HEK293T (cell line): ENCODE data around the gene PLPPR1.
A peak's percentile ranks its signal among the peaks of the same experiment; 100 is the strongest.

Experiments used
- CTCF ChIA-PET: fragments of 350-600 bp; formaldehyde crosslinking; extraction: SDS; loops from one replicate; lab custom pipeline; 2021; ENCODE audit warnings: antibody characterized with exemption, inconsistent platforms; lab: Yijun Ruan, JAX
- POLR2A ChIA-PET: fragments of 350-600 bp; formaldehyde crosslinking; extraction: SDS; loops from one replicate; lab custom pipeline; 2020; ENCODE audit warnings: antibody characterized with exemption, inconsistent platforms; lab: Yijun Ruan, JAX
- DNase-seq: peaks from one replicate; pipeline ENCODE4 v3.0.0; 2012; ENCODE audit warnings: mixed read lengths; ENCODE audit errors: extremely low spot score
- ARNT ChIP-seq: fragments of 450-650 bp; IDR thresholded peaks from 2 replicates; pipeline ENCODE4 v1.6.1; 2017; ENCODE audit warnings: mild to moderate bottlenecking
- BHLHE40 ChIP-seq: fragments of 450-650 bp; IDR thresholded peaks from 2 replicates; pipeline ENCODE4 v1.6.1; 2016; ENCODE audit warnings: mild to moderate bottlenecking, moderate library complexity, borderline replicate concordance
- CTBP1 ChIP-seq: fragments of 450-650 bp; IDR thresholded peaks from 2 replicates; pipeline ENCODE4 v1.6.1; 2016; ENCODE audit warnings: borderline replicate concordance
- ELF4 ChIP-seq: fragments of 450-650 bp; IDR thresholded peaks from 2 replicates; pipeline ENCODE4 v1.6.1; 2017; ENCODE audit warnings: antibody characterized with exemption
- FOXA1 ChIP-seq: fragments of 450-650 bp; IDR thresholded peaks from 2 replicates; pipeline ENCODE4 v1.6.1; 2016; ENCODE audit warnings: mild to moderate bottlenecking
- FOXK2 ChIP-seq: fragments of 450-650 bp; IDR thresholded peaks from 2 replicates; pipeline ENCODE4 v1.6.1; 2016; ENCODE audit warnings: mild to moderate bottlenecking
- FOXM1 ChIP-seq: fragments of 450-650 bp; IDR thresholded peaks from 2 replicates; pipeline ENCODE4 v1.6.1; 2017; ENCODE audit warnings: mild to moderate bottlenecking, borderline replicate concordance
- HDGF ChIP-seq: fragments of 450-650 bp; IDR thresholded peaks from 2 replicates; pipeline ENCODE4 v1.6.1; 2017; ENCODE audit warnings: antibody characterized with exemption, borderline replicate concordance
- L3MBTL2 ChIP-seq: fragments of 450-650 bp; conservative IDR thresholded peaks from 2 replicates; pipeline ENCODE4 v1.6.1; 2016; ENCODE audit warnings: mild to moderate bottlenecking
- LEF1 ChIP-seq: fragments of 450-650 bp; IDR thresholded peaks from 2 replicates; pipeline ENCODE4 v1.6.1; 2017; ENCODE audit warnings: mild to moderate bottlenecking, borderline replicate concordance
- NFRKB ChIP-seq: fragments of 450-650 bp; IDR thresholded peaks from 2 replicates; pipeline ENCODE4 v1.6.1; 2016; ENCODE audit warnings: mild to moderate bottlenecking, moderate library complexity
- SP1 ChIP-seq: fragments of 450-650 bp; IDR thresholded peaks from 2 replicates; pipeline ENCODE4 v1.6.1; 2017
- SUZ12 ChIP-seq: fragments of 450-650 bp; IDR thresholded peaks from 2 replicates; pipeline ENCODE4 v1.6.1; 2016; ENCODE audit warnings: mild to moderate bottlenecking
- TARDBP ChIP-seq: fragments of 450-650 bp; IDR thresholded peaks from 2 replicates; pipeline ENCODE4 v1.6.1; 2016
- ZNF384 ChIP-seq: fragments of 450-650 bp; IDR thresholded peaks from 2 replicates; pipeline ENCODE4 v1.6.1; 2016
- TF ChIP-seq, protein P1 (sequence below): fragments of 450-650 bp; IDR thresholded peaks from 2 replicates; pipeline ENCODE4 v1.6.1; 2016

PLPPR1 gene

DNA sequence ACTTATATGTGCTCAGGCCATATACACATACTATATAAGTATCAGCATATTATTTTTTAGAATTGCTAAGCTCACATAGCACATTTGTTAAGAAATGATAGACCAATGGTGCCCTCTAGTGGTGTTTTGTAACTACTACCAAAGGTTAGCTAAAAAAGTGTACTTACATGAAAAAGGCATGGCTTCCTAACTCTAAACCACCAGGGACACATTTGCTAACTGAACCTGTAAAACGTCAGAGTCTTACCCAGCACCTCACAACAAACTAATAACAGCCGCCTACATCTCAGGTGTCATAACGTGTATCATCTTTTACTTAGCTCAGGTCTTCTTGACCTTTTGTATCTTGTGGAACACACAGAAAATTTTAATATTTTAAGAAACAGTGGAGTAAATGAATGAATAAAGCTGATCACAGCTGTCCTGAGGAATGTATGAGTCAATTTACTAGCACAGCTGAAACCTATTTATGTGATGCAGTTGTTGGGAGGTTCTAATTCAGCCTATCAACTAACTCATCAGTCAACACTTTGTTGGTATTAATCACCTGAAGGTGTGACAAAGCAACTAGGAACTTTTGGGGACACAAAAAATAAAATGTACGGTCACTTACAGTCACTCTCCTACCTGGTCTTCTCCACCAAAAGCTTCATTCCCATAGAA lies 283.4 kb downstream of the PLPPR1 start:
- TF ChIP-seq ELF4 (no peak), ZNF384 (no peak), HDGF (no peak)
- ChIA-PET POLR2A (no interaction called here), CTCF (interaction anchor here (0.6 to 1.9 kb wide), 10 partner anchors 77 to 978 kb away, joined by 3 to 19 read pairs (median 4); no protein-coding TSS in a partner anchor)
- DNase-seq, result peak; percentile 36

DNA sequence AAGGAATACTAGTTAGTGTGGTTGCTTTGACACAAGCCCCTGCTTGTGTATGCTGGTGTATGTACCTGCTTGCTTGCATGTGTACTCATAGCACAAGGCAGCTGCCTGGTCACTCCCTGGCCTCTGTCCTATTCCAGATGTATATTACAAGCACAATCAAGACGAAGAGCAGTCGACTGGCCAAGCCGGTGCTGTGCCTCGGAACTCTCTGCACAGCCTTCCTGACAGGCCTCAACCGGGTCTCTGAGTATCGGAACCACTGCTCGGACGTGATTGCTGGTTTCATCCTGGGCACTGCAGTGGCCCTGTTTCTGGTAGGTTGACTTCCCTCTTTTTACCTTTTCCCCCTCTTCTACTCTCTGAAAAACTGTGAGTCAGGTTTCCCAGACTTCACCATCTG lies 284.1 kb downstream of the PLPPR1 start:
- ChIA-PET CTCF (interaction anchor here (0.6 to 1.9 kb wide), 3 partner anchors 598 to 711 kb away, joined by 4 to 19 read pairs (median 4); no protein-coding TSS in a partner anchor), POLR2A (no interaction called here)
- TF ChIP-seq ARNT, result no peak
- no peak for DNase-seq

DNA sequence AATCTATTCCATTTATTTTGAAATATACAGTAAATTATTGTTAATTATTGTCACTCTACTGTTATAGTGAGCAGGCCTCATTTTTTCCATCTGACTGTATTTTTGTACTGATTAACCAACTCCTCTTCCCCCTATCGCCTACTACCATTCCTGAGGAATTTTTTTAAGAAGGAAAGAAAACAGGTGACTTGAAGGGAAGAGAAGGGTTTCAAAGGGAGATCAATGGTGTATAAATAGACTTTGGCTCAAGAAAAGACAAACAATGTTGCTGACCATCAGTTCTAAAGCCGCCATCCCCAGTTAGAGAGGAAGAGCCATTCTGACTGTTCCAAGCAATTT lies 286.6 kb downstream of the PLPPR1 start:
- POLR2A ChIA-PET, result no interaction called here

DNA sequence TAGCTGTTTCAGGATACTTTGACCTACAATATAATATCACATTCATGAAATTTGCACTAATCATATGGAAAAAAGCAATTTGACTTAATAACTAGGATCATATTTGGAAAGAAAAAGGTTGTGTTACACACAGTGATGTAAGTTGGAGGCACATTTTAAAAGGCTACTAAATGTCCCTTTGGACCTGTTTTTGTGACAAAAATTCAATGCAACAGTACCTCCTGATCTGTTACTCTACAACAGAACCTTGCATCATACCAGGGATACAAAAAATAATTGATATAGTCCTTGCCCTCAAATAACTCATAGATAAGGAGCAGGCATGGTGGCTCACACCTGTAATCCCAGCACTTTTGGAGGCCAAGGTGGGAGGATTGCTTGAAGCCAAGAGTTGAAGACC lies 289.2 kb downstream of the PLPPR1 start:
- TF ChIP-seq NFRKB, result no peak
- no peak for TF ChIP-seq ELF4
- no peak for TF ChIP-seq SP1
- no peak for TF ChIP-seq TARDBP
- TF ChIP-seq, protein P1, sequence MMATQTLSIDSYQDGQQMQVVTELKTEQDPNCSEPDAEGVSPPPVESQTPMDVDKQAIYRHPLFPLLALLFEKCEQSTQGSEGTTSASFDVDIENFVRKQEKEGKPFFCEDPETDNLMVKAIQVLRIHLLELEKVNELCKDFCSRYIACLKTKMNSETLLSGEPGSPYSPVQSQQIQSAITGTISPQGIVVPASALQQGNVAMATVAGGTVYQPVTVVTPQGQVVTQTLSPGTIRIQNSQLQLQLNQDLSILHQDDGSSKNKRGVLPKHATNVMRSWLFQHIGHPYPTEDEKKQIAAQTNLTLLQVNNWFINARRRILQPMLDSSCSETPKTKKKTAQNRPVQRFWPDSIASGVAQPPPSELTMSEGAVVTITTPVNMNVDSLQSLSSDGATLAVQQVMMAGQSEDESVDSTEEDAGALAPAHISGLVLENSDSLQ, result no peak
- TF ChIP-seq SUZ12, result no peak
- TF ChIP-seq HDGF, result no peak
- TF ChIP-seq LEF1, result no peak
- no peak for TF ChIP-seq L3MBTL2
- TF ChIP-seq CTBP1, result no peak
- no peak for TF ChIP-seq FOXM1
- TF ChIP-seq ZNF384, result no peak
- TF ChIP-seq ARNT, result no peak
- no peak for TF ChIP-seq FOXA1
- no peak for TF ChIP-seq BHLHE40
- no peak for TF ChIP-seq FOXK2
- ChIA-PET POLR2A (no interaction called here), CTCF (no interaction called here)
- DNase-seq, result no peak

More for the DNA sequence above, 286.6 kb downstream of the PLPPR1 start:
- DNase-seq, result no peak
- CTCF ChIA-PET, result no interaction called here
- TF ChIP-seq FOXM1 (no peak), HDGF (no peak), BHLHE40 (no peak), LEF1 (no peak), NFRKB (no peak), FOXA1 (no peak), TARDBP (no peak), ELF4 (no peak), CTBP1 (no peak)

DNA sequence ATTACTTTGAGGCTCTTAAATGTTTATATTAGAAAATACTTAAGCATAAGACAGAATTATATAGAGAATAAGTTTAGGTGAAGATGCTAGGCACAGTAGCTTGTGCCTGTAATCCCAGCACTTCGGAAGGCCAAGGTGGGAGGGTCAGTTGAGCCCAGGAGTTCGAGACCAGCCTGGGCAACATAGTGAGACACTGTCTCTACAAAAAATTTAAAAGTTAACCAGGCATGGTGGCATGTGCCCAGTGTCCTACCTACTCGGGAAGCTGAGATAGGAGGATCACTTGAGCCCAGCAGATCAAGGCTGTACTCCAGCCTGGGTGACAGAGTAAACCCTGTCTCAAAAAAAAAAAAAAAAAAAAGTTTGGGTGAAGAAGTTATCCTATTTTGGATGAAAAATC lies 294.6 kb downstream of the PLPPR1 start:
- no peak for TF ChIP-seq SUZ12
- no peak for TF ChIP-seq NFRKB
- no peak for TF ChIP-seq FOXM1
- no peak for TF ChIP-seq ARNT
- no peak for TF ChIP-seq LEF1
- ChIA-PET CTCF (no interaction called here), POLR2A (no interaction called here)
- DNase-seq, result no peak

DNA sequence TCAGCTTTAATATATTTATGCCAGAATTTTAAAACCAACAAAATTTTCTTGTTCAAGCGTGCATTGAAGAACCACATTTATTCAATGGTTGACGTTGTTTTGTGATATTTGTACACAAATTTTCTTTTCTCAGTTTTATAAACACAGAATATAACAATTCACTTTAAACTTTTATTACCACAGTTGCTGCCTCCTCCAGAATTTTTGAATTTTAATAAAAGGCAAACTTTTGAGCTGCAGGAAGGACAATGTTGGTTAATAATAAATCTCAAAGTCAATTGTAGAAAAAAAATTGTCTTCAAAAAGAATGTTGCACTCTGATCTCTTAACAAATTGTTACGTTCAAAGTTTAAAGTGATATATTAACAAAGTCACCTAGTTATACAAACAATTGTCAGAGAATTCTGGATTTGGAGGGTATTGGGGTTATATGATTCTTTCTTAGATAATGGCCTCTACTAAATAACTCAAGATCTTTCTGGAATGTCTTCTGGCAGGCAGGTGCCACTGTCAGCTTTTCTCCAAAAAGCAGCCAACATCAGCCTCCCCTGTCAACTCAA lies 295.8 kb downstream of the PLPPR1 start:
- POLR2A ChIA-PET, result interaction anchor here (0.6 kb wide), 1 partner anchor 605 kb away, joined by 5 read pairs; no protein-coding TSS in a partner anchor
- CTCF ChIA-PET, result no interaction called here
- DNase-seq, result no peak
- TF ChIP-seq NFRKB (no peak), FOXK2 (no peak), FOXA1 (no peak), FOXM1 (no peak), ZNF384 (no peak), TARDBP (no peak), BHLHE40 (no peak), HDGF (no peak), SUZ12 (no peak), L3MBTL2 (no peak), SP1 (no peak), LEF1 (no peak), ELF4 (no peak), CTBP1 (no peak)

DNA sequence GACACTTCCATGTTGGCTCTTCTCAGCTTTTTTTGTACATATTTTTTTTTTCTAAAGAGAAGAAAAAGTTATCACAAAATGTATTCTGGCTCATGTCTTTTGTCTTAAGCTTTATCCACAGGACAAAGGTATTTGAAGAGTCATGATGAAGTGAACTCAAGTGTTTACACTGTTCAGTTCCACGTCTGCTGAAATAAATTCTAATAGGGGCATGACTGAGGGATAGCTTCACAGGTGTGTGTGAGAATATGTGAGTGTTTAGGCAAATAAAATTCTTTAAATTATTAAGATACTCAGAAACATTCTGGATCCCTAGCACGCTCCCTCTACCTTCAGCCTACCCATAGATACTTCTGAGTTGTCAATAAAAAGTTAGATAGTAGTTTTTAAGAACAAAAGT lies 296.5 kb downstream of the PLPPR1 start:
- no peak for DNase-seq
- ChIA-PET CTCF (no interaction called here), POLR2A (interaction anchor here (0.6 kb wide), 1 partner anchor 605 kb away, joined by 5 read pairs; no protein-coding TSS in a partner anchor)
- TF ChIP-seq ELF4 (no peak), NFRKB (no peak), SP1 (no peak), FOXK2 (no peak), HDGF (no peak)
- TF ChIP-seq, protein P1, result no peak
